Erythroblast (primary cell): ENCODE data around the gene ABCC2.

Experiments used
- GATA1 ChIP-seq: IDR thresholded peaks from 2 replicates; pipeline ENCODE4 v1.6.1; 2011; ENCODE audit warnings: low read depth, mild to moderate bottlenecking, control low read depth, low read length, moderate library complexity
- POLR2A ChIP-seq: IDR thresholded peaks from 2 replicates; pipeline ENCODE4 v1.6.1; 2011; ENCODE audit warnings: mild to moderate bottlenecking, low read length

GRCh38 chr10:99809931-99810615, 27.6 kb downstream of the ABCC2 start:
- TF ChIP-seq POLR2A = no peak
- TF ChIP-seq GATA1 = no peak
